ENCODE results near the gene EDAR.

The EDAR gene

DNA sequence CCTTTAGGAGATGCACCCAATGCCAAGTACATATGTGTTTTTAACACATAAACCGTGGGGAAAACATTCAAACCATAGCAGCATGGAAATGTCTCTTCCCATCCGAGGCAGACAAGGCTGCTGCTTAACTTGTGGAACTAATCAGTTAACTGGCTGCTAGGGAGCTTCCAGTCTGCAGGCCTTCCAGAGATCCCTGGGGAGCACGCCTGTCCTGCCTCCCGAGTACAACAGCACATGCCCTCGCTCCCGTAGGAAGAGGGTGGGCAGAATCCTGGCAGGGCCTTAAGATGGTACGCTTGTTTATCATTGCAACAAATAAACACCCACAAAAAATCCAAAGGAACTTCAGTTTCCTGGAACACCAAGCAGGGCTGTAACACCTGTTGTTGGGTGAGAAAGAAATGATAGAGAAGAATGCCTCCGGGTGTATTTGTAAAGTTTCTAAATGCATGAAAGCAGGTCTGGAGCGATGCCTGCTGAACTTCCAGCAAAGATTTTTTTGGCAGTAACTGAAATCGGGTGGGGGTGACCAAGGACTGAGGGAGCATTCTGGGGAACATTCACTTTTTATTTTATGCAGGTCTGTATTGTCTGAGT is 56.2 kb downstream of the EDAR start:
- Histone ChIP-seq H3K4me1 (ENCODE audit: control insufficient read depth, insufficient read depth, low read length, unreplicated experiment) (no peaks in the 10 kb centered on the region), H3K79me2 (ENCODE audit: control insufficient read depth, insufficient read depth, low read length, unreplicated experiment) (no peaks in the 10 kb centered on the region), H3K36me3 (ENCODE audit: insufficient read depth, low read length) (no peaks in the 10 kb centered on the region), H3K27ac (ENCODE audit: low read depth, low read length) (no peak overlapping the region), H3K4me3 (ENCODE audit: low read depth, low read length) (no peak overlapping the region), H3K27me3 (ENCODE audit: insufficient read depth, low read length) (peaks cover 57% of the 10 kb centered on the region), H2AFZ (ENCODE audit: low read length, unreplicated experiment) (no peak overlapping the region)

GRCh38 chr2:108931372-108931771 is 57.6 kb downstream of the EDAR start:
- Histone ChIP-seq H3K27ac (ENCODE audit: low read depth, low read length) (no peak overlapping the region), H2AFZ (ENCODE audit: low read length, unreplicated experiment) (no peak overlapping the region), H3K4me3 (ENCODE audit: low read depth, low read length) (no peak overlapping the region), H3K27me3 (ENCODE audit: insufficient read depth, low read length) (peaks cover 64% of the 10 kb centered on the region), H3K36me3 (ENCODE audit: insufficient read depth, low read length) (no peaks in the 10 kb centered on the region), H3K4me1 (ENCODE audit: control insufficient read depth, insufficient read depth, low read length, unreplicated experiment) (no peaks in the 10 kb centered on the region), H3K79me2 (ENCODE audit: control insufficient read depth, insufficient read depth, low read length, unreplicated experiment) (no peaks in the 10 kb centered on the region)

DNA sequence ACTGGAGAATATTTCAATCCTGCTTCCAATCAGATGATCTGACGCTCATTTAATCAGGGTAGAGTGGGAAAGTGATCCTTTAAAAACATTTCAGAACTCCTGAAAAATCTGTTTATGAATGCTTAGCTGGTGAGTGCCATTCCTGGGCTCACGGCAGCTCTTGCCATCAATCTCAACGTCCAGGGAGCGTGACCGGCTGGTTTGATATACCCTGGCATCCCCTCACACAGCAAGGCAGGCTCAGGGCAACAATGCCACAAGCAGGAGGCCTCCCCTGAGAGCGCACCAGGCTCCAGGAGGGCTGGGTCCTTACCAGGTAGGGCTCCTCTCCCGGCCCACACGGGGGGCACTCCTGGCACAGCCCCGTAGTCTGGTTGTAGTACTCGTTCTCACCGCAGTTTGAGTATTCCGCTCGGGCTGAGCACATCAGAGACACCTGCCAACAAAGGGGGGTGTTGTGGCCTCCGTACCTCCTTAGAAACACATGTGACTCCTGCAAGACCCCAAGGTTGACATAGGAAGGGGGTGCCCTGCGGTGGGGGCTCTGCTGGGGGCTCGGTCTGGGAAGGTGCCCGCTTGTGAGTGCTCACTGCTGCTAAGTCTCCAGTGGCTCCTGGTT is 59.1 kb downstream of the EDAR start:
- Histone ChIP-seq H3K4me1 (ENCODE audit: control insufficient read depth, insufficient read depth, low read length, unreplicated experiment) (no peaks in the 10 kb centered on the region), H3K79me2 (ENCODE audit: control insufficient read depth, insufficient read depth, low read length, unreplicated experiment) (no peaks in the 10 kb centered on the region), H3K36me3 (ENCODE audit: insufficient read depth, low read length) (no peaks in the 10 kb centered on the region), H3K27ac (ENCODE audit: low read depth, low read length) (no peak overlapping the region), H3K27me3 (ENCODE audit: insufficient read depth, low read length) (peaks cover 57% of the 10 kb centered on the region), H2AFZ (ENCODE audit: low read length, unreplicated experiment) (no peak overlapping the region), H3K4me3 (ENCODE audit: low read depth, low read length) (no peak overlapping the region)

GRCh38 chr2:108928660-108929377 is 60.2 kb downstream of the EDAR start:
- peaks cover 47% of the 10 kb centered on the region for H3K27me3 ChIP-seq (ENCODE audit: insufficient read depth, low read length)
- H3K36me3 ChIP-seq (ENCODE audit: insufficient read depth, low read length) = no peaks in the 10 kb centered on the region
- H3K27ac ChIP-seq (ENCODE audit: low read depth, low read length) = no peak overlapping the region
- no peaks in the 10 kb centered on the region for H3K4me1 ChIP-seq (ENCODE audit: control insufficient read depth, insufficient read depth, low read length, unreplicated experiment)
- H3K79me2 ChIP-seq (ENCODE audit: control insufficient read depth, insufficient read depth, low read length, unreplicated experiment) = no peaks in the 10 kb centered on the region
- H2AFZ ChIP-seq (ENCODE audit: low read length, unreplicated experiment) = no peak overlapping the region
- no peak overlapping the region for H3K4me3 ChIP-seq (ENCODE audit: low read depth, low read length)

DNA sequence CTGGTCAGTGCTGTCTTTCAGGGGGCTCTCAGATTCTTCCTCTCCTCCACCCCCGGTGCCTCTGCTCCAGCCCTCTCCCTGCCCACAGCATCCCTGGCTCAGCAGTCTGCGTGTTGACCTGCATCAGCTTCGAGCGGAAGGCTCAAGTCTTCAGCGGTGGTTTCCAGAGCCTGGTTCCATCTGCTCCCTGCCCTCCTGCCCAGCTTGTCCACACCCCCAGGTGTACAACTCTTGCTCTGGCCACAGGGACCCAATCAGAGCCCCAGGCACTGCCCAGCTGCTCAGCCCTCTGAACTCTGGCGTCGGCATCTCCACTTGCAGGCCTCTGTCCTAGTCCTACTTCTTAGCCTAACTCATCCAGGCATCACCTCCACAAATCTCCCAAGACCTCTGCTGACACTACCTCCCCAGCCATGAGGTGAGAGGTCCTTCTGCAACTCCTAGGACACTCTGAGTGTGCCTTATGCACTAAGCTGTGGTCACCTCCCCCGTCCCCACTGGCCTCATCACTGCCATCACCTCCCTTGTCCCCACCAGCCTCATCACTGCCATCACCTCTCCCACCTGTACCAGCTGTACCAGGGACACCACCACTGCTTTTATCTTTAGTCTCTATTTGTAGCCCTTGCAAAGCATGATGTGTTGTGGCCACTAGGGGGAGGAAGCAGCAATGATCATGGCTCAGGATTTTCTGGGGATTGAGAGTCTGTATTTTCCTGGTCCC is 60.9 kb downstream of the EDAR start:
- Histone ChIP-seq H3K27ac (ENCODE audit: low read depth, low read length) (no peak overlapping the region), H3K79me2 (ENCODE audit: control insufficient read depth, insufficient read depth, low read length, unreplicated experiment) (no peaks in the 10 kb centered on the region), H3K4me1 (ENCODE audit: control insufficient read depth, insufficient read depth, low read length, unreplicated experiment) (no peaks in the 10 kb centered on the region), H3K36me3 (ENCODE audit: insufficient read depth, low read length) (no peaks in the 10 kb centered on the region), H3K27me3 (ENCODE audit: insufficient read depth, low read length) (peaks cover 41% of the 10 kb centered on the region), H2AFZ (ENCODE audit: low read length, unreplicated experiment) (no peak overlapping the region), H3K4me3 (ENCODE audit: low read depth, low read length) (no peak overlapping the region)

GRCh38 chr2:108927405-108927804 is 61.6 kb downstream of the EDAR start:
- Histone ChIP-seq H3K79me2 (ENCODE audit: control insufficient read depth, insufficient read depth, low read length, unreplicated experiment) (no peaks in the 10 kb centered on the region), H3K36me3 (ENCODE audit: insufficient read depth, low read length) (no peaks in the 10 kb centered on the region), H3K4me1 (ENCODE audit: control insufficient read depth, insufficient read depth, low read length, unreplicated experiment) (no peaks in the 10 kb centered on the region), H3K4me3 (ENCODE audit: low read depth, low read length) (no peak overlapping the region), H3K27me3 (ENCODE audit: insufficient read depth, low read length) (peaks cover 34% of the 10 kb centered on the region), H2AFZ (ENCODE audit: low read length, unreplicated experiment) (no peak overlapping the region), H3K27ac (ENCODE audit: low read depth, low read length) (no peak overlapping the region)

- H3K4me3 ChIP-seq (ENCODE audit: low read depth, low read length) = no peak overlapping the region
- H3K27me3 ChIP-seq (ENCODE audit: insufficient read depth, low read length) = peaks cover 31% of the 10 kb centered on the region
- no peak overlapping the region for H2AFZ ChIP-seq (ENCODE audit: low read length, unreplicated experiment)
- no peak overlapping the region for H3K27ac ChIP-seq (ENCODE audit: low read depth, low read length)
- no peaks in the 10 kb centered on the region for H3K4me1 ChIP-seq (ENCODE audit: control insufficient read depth, insufficient read depth, low read length, unreplicated experiment)
- no peaks in the 10 kb centered on the region for H3K36me3 ChIP-seq (ENCODE audit: insufficient read depth, low read length)
- no peaks in the 10 kb centered on the region for H3K79me2 ChIP-seq (ENCODE audit: control insufficient read depth, insufficient read depth, low read length, unreplicated experiment)
Observed at GRCh38 chr2:108926561-108927380, 62.2 kb downstream of the EDAR start.

- H3K4me3 ChIP-seq (ENCODE audit: low read depth, low read length) = no peak overlapping the region
- H3K36me3 ChIP-seq (ENCODE audit: insufficient read depth, low read length) = no peaks in the 10 kb centered on the region
- H3K4me1 ChIP-seq (ENCODE audit: control insufficient read depth, insufficient read depth, low read length, unreplicated experiment) = no peaks in the 10 kb centered on the region
- peaks cover 22% of the 10 kb centered on the region for H3K27me3 ChIP-seq (ENCODE audit: insufficient read depth, low read length)
- no peak overlapping the region for H2AFZ ChIP-seq (ENCODE audit: low read length, unreplicated experiment)
- H3K27ac ChIP-seq (ENCODE audit: low read depth, low read length) = no peak overlapping the region
- no peaks in the 10 kb centered on the region for H3K79me2 ChIP-seq (ENCODE audit: control insufficient read depth, insufficient read depth, low read length, unreplicated experiment)
Observed at GRCh38 chr2:108925735-108926134, 63.3 kb downstream of the EDAR start.

- no peak overlapping the region for H2AFZ ChIP-seq (ENCODE audit: low read length, unreplicated experiment)
- H3K4me3 ChIP-seq (ENCODE audit: low read depth, low read length) = no peak overlapping the region
- no peaks in the 10 kb centered on the region for H3K79me2 ChIP-seq (ENCODE audit: control insufficient read depth, insufficient read depth, low read length, unreplicated experiment)
- H3K4me1 ChIP-seq (ENCODE audit: control insufficient read depth, insufficient read depth, low read length, unreplicated experiment) = no peaks in the 10 kb centered on the region
- no peaks in the 10 kb centered on the region for H3K36me3 ChIP-seq (ENCODE audit: insufficient read depth, low read length)
- peaks cover 21% of the 10 kb centered on the region for H3K27me3 ChIP-seq (ENCODE audit: insufficient read depth, low read length)
- H3K27ac ChIP-seq (ENCODE audit: low read depth, low read length) = no peak overlapping the region
Observed at GRCh38 chr2:108925286-108925685, 63.7 kb downstream of the EDAR start.

DNA sequence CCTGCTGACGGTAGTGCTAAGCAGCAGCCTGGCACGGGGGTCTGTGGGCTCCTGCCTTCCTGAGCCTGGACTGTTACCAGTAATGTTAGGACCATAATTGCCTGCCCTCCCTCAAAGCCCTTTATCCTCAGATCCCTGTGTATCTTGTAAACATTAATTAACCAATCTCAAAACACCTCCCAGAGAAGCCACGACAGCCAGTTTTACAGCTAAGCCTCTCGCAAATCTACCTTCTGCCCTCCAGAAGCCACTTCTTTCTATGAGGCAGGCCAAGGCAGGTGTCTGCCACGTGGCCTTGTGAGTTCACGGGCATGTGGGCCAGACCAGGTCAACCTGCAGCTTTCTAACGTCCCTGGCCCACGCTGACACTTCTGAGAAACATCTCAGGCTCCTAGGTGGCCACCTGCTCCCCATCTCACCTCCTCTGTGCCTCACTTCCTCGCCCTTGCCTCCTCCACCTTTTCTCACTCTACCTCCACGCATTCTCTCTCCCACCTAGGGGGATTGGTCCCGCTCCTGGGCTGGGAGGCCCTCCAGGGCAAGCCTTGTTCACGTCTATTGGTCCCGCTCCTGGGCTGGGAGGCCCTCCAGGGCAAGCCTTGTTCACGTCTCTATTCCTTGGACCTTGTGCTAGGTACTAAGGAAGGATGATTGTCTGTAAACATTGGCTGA is 64.3 kb downstream of the EDAR start:
- H3K27me3 ChIP-seq (ENCODE audit: insufficient read depth, low read length) = peaks cover 26% of the 10 kb centered on the region
- H2AFZ ChIP-seq (ENCODE audit: low read length, unreplicated experiment) = no peak overlapping the region
- no peaks in the 10 kb centered on the region for H3K36me3 ChIP-seq (ENCODE audit: insufficient read depth, low read length)
- H3K4me1 ChIP-seq (ENCODE audit: control insufficient read depth, insufficient read depth, low read length, unreplicated experiment) = no peaks in the 10 kb centered on the region
- H3K4me3 ChIP-seq (ENCODE audit: low read depth, low read length) = no peak overlapping the region
- H3K79me2 ChIP-seq (ENCODE audit: control insufficient read depth, insufficient read depth, low read length, unreplicated experiment) = no peaks in the 10 kb centered on the region
- H3K27ac ChIP-seq (ENCODE audit: low read depth, low read length) = no peak overlapping the region
